H1 (cell line): ENCODE measurements around the gene PVR. TPM values are rescaled to one million over a fixed set of nuclear protein-coding genes. Genes with fewer than 3 reads are reported as not detected.

Source experiments
- CTCF ChIA-PET: fragments of 300-600 bp; sonication (Branson Sonifier 250); formaldehyde crosslinking; loops from one replicate; lab custom pipeline; 2021; ENCODE audit not compliant: partially characterized antibody; lab: Charles Lee
- POLR2A ChIA-PET: fragments of 300-600 bp; sonication (Branson Sonifier 250); formaldehyde crosslinking; loops from one replicate; lab custom pipeline; 2021; ENCODE audit warnings: inconsistent platforms; ENCODE audit not compliant: partially characterized antibody; lab: Charles Lee
- DNase-seq, 2 experiments: peaks; one replicate each; pipeline versions ENCODE4 v3.0.0 to v3.0.0-alpha.2; 2010 to 2022; ENCODE audit warnings: low spot score in 2 of 2, low read depth in 1 of 2, mixed read lengths in 1 of 2
- FAIRE-seq: peaks from 2 replicates; lab custom pipeline; 2011; peaks lifted over from hg19 to GRCh38; lab: Jason Lieb, UNC
- H2AFZ ChIP-seq: 2 replicates; pipeline ENCODE4 v1.8.1; 2012; ENCODE audit warnings: low read length, inconsistent platforms
- H2AK5ac ChIP-seq: 2 replicates; pipeline ENCODE4 v1.6.1; 2013; ENCODE audit warnings: low read depth, low read length
- H2BK120ac ChIP-seq: replicated peaks from 2 replicates; pipeline ENCODE3; 2013; ENCODE audit warnings: low read depth, low read length, inconsistent platforms
- H2BK12ac ChIP-seq: 2 replicates; pipeline ENCODE4 v1.6.1; 2013; ENCODE audit warnings: low read depth, low read length
- H2BK15ac ChIP-seq: 2 replicates; pipeline ENCODE4 v1.6.1; 2013; ENCODE audit warnings: low read length
- H2BK20ac ChIP-seq: 2 replicates; pipeline ENCODE4 v1.6.1; 2013; ENCODE audit warnings: low read length
- H2BK5ac ChIP-seq: 2 replicates; pipeline ENCODE4 v1.6.1; 2013; ENCODE audit warnings: low read depth, low read length
- H3K14ac ChIP-seq: 2 replicates; pipeline ENCODE4 v1.6.1; 2013; ENCODE audit warnings: inconsistent platforms; ENCODE audit not compliant: insufficient read length
- H3K18ac ChIP-seq: 2 replicates; pipeline ENCODE4 v1.6.1; 2013; ENCODE audit warnings: low read length; ENCODE audit errors: extremely low read depth
- H3K23ac ChIP-seq: 2 replicates; pipeline ENCODE4 v1.6.1; 2013; ENCODE audit warnings: inconsistent platforms; ENCODE audit not compliant: insufficient read length
- H3K23me2 ChIP-seq: 2 replicates; pipeline ENCODE4 v1.6.1; 2013; ENCODE audit warnings: low read depth, low read length
- H3K27ac ChIP-seq: 2 replicates; pipeline ENCODE4 v1.6.1; 2011; ENCODE audit warnings: low read depth, low read length, inconsistent platforms
- H3K27me3 ChIP-seq, 4 experiments: replicated peaks in 1 of 4; 1 replicate in 1 of 4; 2 replicates in 3 of 4; pipeline versions ENCODE4 v1.6.1 to v1.8.1; 2011 to 2013; ENCODE audit warnings: low read length in 3 of 4, mild to moderate bottlenecking in 3 of 4, inconsistent platforms in 2 of 4, mixed read lengths in 2 of 4, moderate library complexity in 1 of 4; ENCODE audit not compliant: control insufficient read depth in 3 of 4, insufficient read depth in 3 of 4; ENCODE audit errors: extremely low read depth in 1 of 4
- H3K36me3 ChIP-seq, 4 experiments: 2 replicates each; pipeline versions ENCODE4 v1.6.1 to v1.8.1; 2011 to 2013; ENCODE audit warnings: mild to moderate bottlenecking in 4 of 4, low read length in 3 of 4, moderate library complexity in 2 of 4, control low read depth in 1 of 4, inconsistent platforms in 1 of 4; ENCODE audit not compliant: insufficient read depth in 4 of 4, control insufficient read depth in 2 of 4
- H3K4ac ChIP-seq: replicated peaks from 2 replicates; pipeline ENCODE3; 2013; ENCODE audit warnings: low read length, low read depth, mixed read lengths, inconsistent platforms; ENCODE audit not compliant: insufficient read length
- H3K4me1 ChIP-seq, 4 experiments: replicated peaks in 1 of 4; 1 replicate in 1 of 4; 2 replicates in 3 of 4; pipeline versions ENCODE4 v1.6.1 to v1.8.1; 2011 to 2013; ENCODE audit warnings: low read length in 3 of 4, inconsistent platforms in 2 of 4, mixed read lengths in 1 of 4; ENCODE audit not compliant: insufficient read depth in 4 of 4, control insufficient read depth in 3 of 4
- H3K4me2 ChIP-seq, 2 experiments: 2 replicates each; pipeline versions ENCODE4 v1.6.1 to v1.8.1; 2011 to 2013; ENCODE audit warnings: low read depth in 2 of 2, low read length in 2 of 2, control low read depth in 1 of 2, inconsistent platforms in 1 of 2, mild to moderate bottlenecking in 1 of 2; ENCODE audit not compliant: insufficient read depth in 1 of 2
- H3K4me3 ChIP-seq, 4 experiments: fragments of 200-600, 300-600 bp in 1 of 4; sonication (generic), shearing (Covaris generic), sonication (Bioruptor Twin) in 1 of 4; 2 replicates each; pipeline versions ENCODE4 v1.5.1 to v1.8.1; 2011 to 2016; ENCODE audit warnings: low read length in 4 of 4, low read depth in 3 of 4, control low read depth in 2 of 4, inconsistent platforms in 2 of 4, mild to moderate bottlenecking in 2 of 4, mixed read lengths in 1 of 4, moderate library complexity in 1 of 4; ENCODE audit not compliant: insufficient read depth in 2 of 4; ENCODE audit errors: extremely low read depth in 1 of 4
- H3K56ac ChIP-seq: replicated peaks from 2 replicates; pipeline ENCODE3; 2013; ENCODE audit warnings: low read depth, mild to moderate bottlenecking, mixed read lengths, low read length, inconsistent platforms; ENCODE audit not compliant: insufficient read length
- H3K79me1 ChIP-seq: 2 replicates; pipeline ENCODE4 v1.6.1; 2013; ENCODE audit warnings: low read depth, low read length, control low read depth
- H3K79me2 ChIP-seq, 2 experiments: 2 replicates each; pipeline versions ENCODE4 v1.6.1 to v1.8.1; 2012 to 2013; ENCODE audit warnings: low read length in 2 of 2, mild to moderate bottlenecking in 2 of 2, inconsistent platforms in 1 of 2; ENCODE audit not compliant: insufficient read depth in 2 of 2, control insufficient read depth in 1 of 2
- H3K9ac ChIP-seq, 4 experiments: replicated peaks in 1 of 4; 1 replicate in 1 of 4; 2 replicates in 3 of 4; pipeline versions ENCODE4 v1.6.1 to v1.8.1; 2011 to 2013; ENCODE audit warnings: low read depth in 3 of 4, low read length in 3 of 4, control low read depth in 2 of 4, mild to moderate bottlenecking in 2 of 4, moderate library complexity in 2 of 4, inconsistent platforms in 1 of 4; ENCODE audit errors: extremely low read depth in 1 of 4
- H3K9me3 ChIP-seq, 2 experiments: 2 replicates each; pipeline versions ENCODE4 v1.6.1 to v1.8.1; 2012 to 2013; ENCODE audit warnings: mild to moderate bottlenecking in 2 of 2, moderate library complexity in 2 of 2, control low read depth in 1 of 2, inconsistent platforms in 1 of 2, low read depth in 1 of 2, low read length in 1 of 2, mixed read lengths in 1 of 2; ENCODE audit not compliant: insufficient read depth in 2 of 2
- H4K20me1 ChIP-seq, 2 experiments: replicated peaks in 1 of 2; 2 replicates each; pipeline versions ENCODE3 to v1.8.1; 2011 to 2013; ENCODE audit warnings: inconsistent platforms in 2 of 2, low read length in 2 of 2, mild to moderate bottlenecking in 1 of 2; ENCODE audit not compliant: insufficient read depth in 2 of 2, control insufficient read depth in 1 of 2
- H4K5ac ChIP-seq: 2 replicates; pipeline ENCODE4 v1.6.1; 2013; ENCODE audit warnings: low read length, low read depth, mixed read lengths, inconsistent platforms; ENCODE audit not compliant: insufficient read length
- H4K8ac ChIP-seq: 2 replicates; pipeline ENCODE4 v1.8.0; 2013; ENCODE audit warnings: mild to moderate bottlenecking, moderate library complexity, low read length, inconsistent platforms; ENCODE audit not compliant: insufficient read depth; ENCODE audit errors: extremely low read depth
- H4K91ac ChIP-seq: replicated peaks from 2 replicates; pipeline ENCODE3; 2013; ENCODE audit warnings: low read length, mixed read lengths, inconsistent platforms; ENCODE audit not compliant: insufficient read length
- CBX8 ChIP-seq: fragments of 300-800, 300-1000 bp; sonication (generic); IDR thresholded peaks from 2 replicates; pipeline ENCODE4 v1.7.1; 2016; ENCODE audit warnings: low read depth, low read length, borderline replicate concordance
- FOSL1 ChIP-seq: IDR thresholded peaks from 2 replicates; pipeline ENCODE4 v1.6.1; 2011; ENCODE audit warnings: mild to moderate bottlenecking, low read depth, low read length, moderate library complexity; ENCODE audit not compliant: insufficient read depth
- GABPA ChIP-seq: IDR thresholded peaks from 2 replicates; pipeline ENCODE4 v1.6.1; 2011; ENCODE audit warnings: mild to moderate bottlenecking, low read length, moderate library complexity, borderline replicate concordance; ENCODE audit not compliant: insufficient read depth
- GTF2F1 ChIP-seq: IDR thresholded peaks from 2 replicates; pipeline ENCODE4 v1.6.1; 2012; ENCODE audit warnings: low read depth, low read length, improper control_type of control experiment, borderline replicate concordance
- MAFK ChIP-seq: IDR thresholded peaks from 2 replicates; pipeline ENCODE4 v1.6.1; 2012; ENCODE audit warnings: low read depth, mild to moderate bottlenecking, improper control_type of control experiment, low read length
- PHF8 ChIP-seq: fragments of 200-600 bp; sonication (generic); conservative IDR thresholded peaks from 2 replicates; pipeline ENCODE4 v1.7.1; 2012; ENCODE audit warnings: low read depth, mild to moderate bottlenecking, inconsistent platforms, low read length, moderate library complexity
- RAD21 ChIP-seq, 2 experiments: IDR thresholded peaks in 1 of 2; conservative IDR thresholded peaks in 1 of 2; 2 replicates each; pipeline ENCODE4 v1.6.1; 2011; ENCODE audit warnings: low read depth in 2 of 2, low read length in 2 of 2, improper control_type of control experiment in 1 of 2, inconsistent platforms in 1 of 2, mild to moderate bottlenecking in 1 of 2, moderate library complexity in 1 of 2
- SIN3A ChIP-seq, 2 experiments: IDR thresholded peaks in 1 of 2; conservative IDR thresholded peaks in 1 of 2; 2 replicates each; pipeline ENCODE4 v1.6.1; 2011 to 2012; ENCODE audit warnings: low read length in 2 of 2, improper control_type of control experiment in 1 of 2, low read depth in 1 of 2, mild to moderate bottlenecking in 1 of 2
- SP1 ChIP-seq: IDR thresholded peaks from 2 replicates; pipeline ENCODE4 v1.6.1; 2011; ENCODE audit warnings: low read depth, low read length
- SRF ChIP-seq: IDR thresholded peaks from 2 replicates; pipeline ENCODE4 v1.6.1; 2011; ENCODE audit warnings: mild to moderate bottlenecking, low read depth, low read length, moderate library complexity
- WGBS, 2 experiments: shearing (Covaris generic) in 1 of 2; methylation state at CpG; one replicate each; pipeline versions ENCODE4 v1.1.6 to v1.1.7; 2013 to 2015; ENCODE audit warnings: low lambda C conversion rate in 2 of 2, mixed read lengths in 2 of 2, inconsistent platforms in 1 of 2, low coverage in 1 of 2, missing lambda C conversion rate in 1 of 2; ENCODE audit not compliant: insufficient replicate concordance in 2 of 2, insufficient coverage in 1 of 2, insufficient read length in 1 of 2; ENCODE audit errors: extremely low coverage in 1 of 2, missing lambda C conversion rate in 1 of 2; 5-methylcytosine and 5-hydroxymethylcytosine counted together
- polyA plus RNA-seq, 7 experiments: library from polyadenylated mRNA; depleted of rRNA in 3 of 7; stranded (reverse) in 5 of 7; unstranded in 2 of 7; fragments of >200 nt in 5 of 7; fragments of 200-250 nt in 2 of 7; gene quantifications; 1 replicate in 5 of 7; 2 replicates in 1 of 7; 4 replicates in 1 of 7; pipeline versions ENCODE4 v1.2.1 to v1.2.3, GENCODE V29; 2011 to 2013; ENCODE audit warnings: missing spikeins in 2 of 7, mixed read lengths in 2 of 7
- total RNA-seq: library from RNA; stranded (reverse); fragmentation: NEBNext Ultra II Directional; extraction: Animal tissue kit (Norgen Biotek cat#: 25700); gene quantifications from 2 replicates; pipeline ENCODE4 v1.2.1, GENCODE V29; 2021
- TF ChIP-seq, protein P1 (sequence below): IDR thresholded peaks from 2 replicates; pipeline ENCODE4 v1.6.1; 2012; ENCODE audit warnings: inconsistent platforms

Gene PVR
- total and polyA plus RNA-seq, 2 of the 8 experiments (the other 6 are each of a cell fraction or from before 2014, with no cell fraction given): 13.3 to 14.8 TPM

DNA sequence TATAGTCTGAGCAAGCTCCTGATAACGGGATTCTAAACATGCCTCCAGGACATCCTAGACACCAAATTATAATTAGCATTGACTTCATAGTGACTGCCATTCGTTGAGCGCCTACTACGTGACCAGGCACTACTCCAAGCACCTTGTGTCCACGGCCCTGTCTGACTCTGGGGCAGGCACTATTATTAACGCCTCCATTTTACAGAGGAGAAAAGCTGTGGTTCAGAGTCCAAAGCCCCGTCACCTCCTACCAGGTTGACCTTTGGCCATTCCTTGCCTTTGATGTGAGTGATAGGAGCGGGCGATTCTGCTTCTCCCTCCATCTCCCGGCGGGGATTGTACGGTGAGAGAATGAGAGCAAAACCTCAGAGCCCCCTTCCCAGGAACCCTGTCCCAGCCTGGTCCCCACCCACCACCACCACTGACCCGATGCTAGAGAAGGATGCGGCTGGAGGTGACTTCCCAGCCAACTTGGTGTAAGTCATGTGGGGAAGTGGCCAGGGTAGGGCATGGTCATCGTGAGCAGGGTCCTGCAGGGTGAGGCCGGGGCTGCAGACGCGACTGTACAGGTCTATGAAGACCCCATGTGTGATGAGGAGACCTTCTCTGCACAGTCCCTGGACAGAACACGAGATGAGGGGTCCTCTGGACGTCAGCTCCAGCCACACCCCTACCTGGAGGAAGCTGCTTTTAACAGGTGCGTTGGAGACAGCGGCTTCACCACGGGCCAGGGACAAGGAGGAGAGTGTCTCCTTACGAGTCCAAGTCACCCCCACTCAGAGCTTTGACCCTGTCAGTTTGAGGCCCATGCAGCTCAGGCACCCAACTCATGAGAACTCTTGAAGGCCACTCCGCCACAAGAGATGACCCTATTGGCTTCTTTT lies 30.2 kb upstream of the PVR start, which contains the start of gene IGSF23:
Gene IGSF23 (plus strand): TSS at position 269 of the 884 bp plus-strand sequence. CDS start 83 bp downstream, at position 352.
- no peak within 1 kb of the TSS for H3K4me3 ChIP-seq
- no peak within 1 kb of the TSS for H3K56ac ChIP-seq
- H4K20me1 ChIP-seq: no peaks in the 10 kb centered on the region
- no peak for FAIRE-seq
- no peak within 1 kb of the TSS for H3K18ac ChIP-seq
- H2BK120ac ChIP-seq: no peak within 1 kb of the TSS
- no peaks in the 10 kb centered on the region for H3K9me3 ChIP-seq
- H3K23me2 ChIP-seq: no peaks in the 10 kb centered on the region
- H3K79me2 ChIP-seq: no peaks in the 10 kb centered on the region
- ChIA-PET CTCF (interaction anchor here (1.1 to 5.8 kb wide), 7 partner anchors 12 to 157 kb away, joined by 3 to 31 read pairs (median 15); no protein-coding TSS in a partner anchor), POLR2A (no interaction called here)
- no peak within 1 kb of the TSS for H2BK20ac ChIP-seq
- 86% methylated on average over 22 of the region's 25 CpGs; no CpG with 5 or more reads in 1 of the 2 experiments for WGBS, 2 experiments
- no peak within 1 kb of the TSS for H2AFZ ChIP-seq
- H3K14ac ChIP-seq: no peak within 1 kb of the TSS
- H4K5ac ChIP-seq: no peak within 1 kb of the TSS
- H3K23ac ChIP-seq: no peak within 1 kb of the TSS
- H2AK5ac ChIP-seq: no peak within 1 kb of the TSS
- H3K79me1 ChIP-seq: no peaks in the 10 kb centered on the region
- no peak within 1 kb of the TSS for H3K9ac ChIP-seq
- H4K91ac ChIP-seq: no peak within 1 kb of the TSS
- H2BK12ac ChIP-seq: no peak within 1 kb of the TSS
- H3K4me2 ChIP-seq: no peak within 1 kb of the TSS
- no peak within 1 kb of the TSS for H3K27ac ChIP-seq
- H2BK15ac ChIP-seq: no peak within 1 kb of the TSS
- no peak within 1 kb of the TSS for H2BK5ac ChIP-seq
- H3K27me3 ChIP-seq: no peaks in the 10 kb centered on the region
- H3K4ac ChIP-seq: no peak within 1 kb of the TSS
- DNase-seq: no peak
- no peaks in the 10 kb centered on the region for H3K36me3 ChIP-seq
- no peaks in the 10 kb centered on the region for H3K4me1 ChIP-seq
- no peak within 1 kb of the TSS; the same call in 1 of the 2 replicates for H4K8ac ChIP-seq
- TF ChIP-seq CBX8 (no peak), SRF (no peak), MAFK (no peak), FOSL1 (no peak), GTF2F1 (no peak), SP1 (no peak), GABPA (no peak), RAD21 (IDR thresholded peaks at IDR 0.05 in 1 of 2, conservative IDR thresholded peaks at IDR 0.05 in 1 of 2; ENCODE audit: low read depth in 2 of 2, low read length in 2 of 2) (no peak), SIN3A (conservative IDR thresholded peaks at IDR 0.05 in 1 of 2, IDR thresholded peaks at IDR 0.05 in 1 of 2; ENCODE audit: low read depth in 1 of 2, low read length in 2 of 2) (no peak), PHF8 (no peak)
- TF ChIP-seq, protein P1, sequence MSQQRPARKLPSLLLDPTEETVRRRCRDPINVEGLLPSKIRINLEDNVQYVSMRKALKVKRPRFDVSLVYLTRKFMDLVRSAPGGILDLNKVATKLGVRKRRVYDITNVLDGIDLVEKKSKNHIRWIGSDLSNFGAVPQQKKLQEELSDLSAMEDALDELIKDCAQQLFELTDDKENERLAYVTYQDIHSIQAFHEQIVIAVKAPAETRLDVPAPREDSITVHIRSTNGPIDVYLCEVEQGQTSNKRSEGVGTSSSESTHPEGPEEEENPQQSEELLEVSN: no peak
